Activated CD4-positive, alpha-beta T cell treated with anti-CD3 and anti-CD28 coated beads, Interleukin-2, amount 50 U/mL, for 4 hours (primary cell): ENCODE results near the gene USP17L30.
A peak's percentile ranks its signal among the peaks of the same experiment; 100 is the strongest.
"Not testable (repeated sequence)": the region's sequence is repeated elsewhere in the genome, so short reads cannot be mapped to it uniquely, and the experiment has no call there.

Experiments used
- DNase-seq, 2 experiments: peaks; one replicate each; pipeline ENCODE4 v3.0.0-alpha.2; 2020

The USP17L30 gene

GRCh38 chr4:9362829-9363228 lies at the start of gene USP17L30:
TSS of gene USP17L30 (plus strand) at chr4:9363129. CDS start at chr4:9363129, 0 bp downstream.
- not testable (repeated sequence) for DNase-seq

- DNase-seq, result not testable (repeated sequence)
Observed at GRCh38 chr4:9324191-9324590, 38.7 kb upstream of the USP17L30 start.

GRCh38 chr4:9324865-9325264 lies 38.1 kb upstream of the USP17L30 start, which contains the start of gene USP17L24:
TSS of gene USP17L24 (plus strand) at chr4:9325165. CDS start at chr4:9325165, 0 bp downstream.
- DNase-seq, result not testable (repeated sequence)

GRCh38 chr4:9329611-9330010 lies 33.3 kb upstream of the USP17L30 start, which contains the start of gene USP17L25:
TSS of gene USP17L25 (plus strand) at chr4:9329911. CDS start at chr4:9329911, 0 bp downstream.
- not testable (repeated sequence) for DNase-seq

GRCh38 chr4:9334358-9334757 lies 28.6 kb upstream of the USP17L30 start, which contains the start of gene USP17L26:
TSS of gene USP17L26 (plus strand) at chr4:9334658. CDS start at chr4:9334658, 0 bp downstream.
- DNase-seq, result not testable (repeated sequence)

GRCh38 chr4:9339103-9339502 lies 23.8 kb upstream of the USP17L30 start, which contains the start of gene USP17L5:
TSS of gene USP17L5 (plus strand) at chr4:9339403. CDS start at chr4:9339403, 0 bp downstream.
- DNase-seq, result not testable (repeated sequence)

- DNase-seq, result not testable (repeated sequence)
Observed at GRCh38 chr4:9343848-9344247, 19.1 kb upstream of the USP17L30 start, which contains the start of gene USP17L27. TSS of gene USP17L27 (plus strand) at chr4:9344148. CDS start at chr4:9344148, 0 bp downstream.

- DNase-seq, result not testable (repeated sequence)
Observed at GRCh38 chr4:9348593-9348992, 14.3 kb upstream of the USP17L30 start, which contains the start of gene USP17L28. TSS of gene USP17L28 (plus strand) at chr4:9348893. CDS start at chr4:9348893, 0 bp downstream.

GRCh38 chr4:9350866-9351265 lies 12.1 kb upstream of the USP17L30 start:
- not testable (repeated sequence) for DNase-seq

- not testable (repeated sequence) for DNase-seq
Observed at GRCh38 chr4:9353338-9353737, 9.6 kb upstream of the USP17L30 start, which contains the start of gene USP17L29. TSS of gene USP17L29 (plus strand) at chr4:9353638. CDS start at chr4:9353638, 0 bp downstream.

- DNase-seq, result not testable (repeated sequence)
Observed at GRCh38 chr4:9379881-9380280, 17.0 kb downstream of the USP17L30 start.

GRCh38 chr4:9381012-9381534 lies 18.1 kb downstream of the USP17L30 start:
- DNase-seq, result peak; percentile 57 to 59

- DNase-seq, result no peak
Observed at GRCh38 chr4:9384126-9384525, 21.2 kb downstream of the USP17L30 start.

- not testable (repeated sequence) for DNase-seq
Observed at GRCh38 chr4:9389001-9389400, 26.1 kb downstream of the USP17L30 start.

GRCh38 chr4:9405774-9406173 lies 42.8 kb downstream of the USP17L30 start:
- DNase-seq, result not testable (repeated sequence)

GRCh38 chr4:9406491-9406890 lies 43.6 kb downstream of the USP17L30 start:
- not testable (repeated sequence) for DNase-seq

- no peak for DNase-seq
Observed at GRCh38 chr4:9409793-9410192, 46.9 kb downstream of the USP17L30 start.
